Pulmonary artery endothelial cell (primary cell): ENCODE measurements around the gene NECTIN1. TPM values are rescaled to one million over a fixed set of nuclear protein-coding genes. Genes with fewer than 3 reads are reported as not detected.

Source experiments
- DNase-seq: peaks from one replicate; pipeline ENCODE4 v3.0.0-alpha.2; 2011; ENCODE audit warnings: low read depth, low spot score
- total RNA-seq: library from RNA; depleted of rRNA; stranded (reverse); fragments of >200 nt; gene quantifications from 2 replicates; pipeline ENCODE4 v1.2.3, GENCODE V29; 2014

NECTIN1 gene
- total RNA-seq, 1 donor from 2014 or later = 9.4 TPM

- no peak for DNase-seq
Observed at GRCh38 chr11:119694334-119694733, 34.7 kb downstream of the NECTIN1 start.

- no peak for DNase-seq
Observed at GRCh38 chr11:119693253-119693815, 35.7 kb downstream of the NECTIN1 start.

GRCh38 chr11:119692540-119692820 is 36.5 kb downstream of the NECTIN1 start:
- DNase-seq = no peak

- DNase-seq = no peak
Observed at GRCh38 chr11:119691701-119692539, 37.1 kb downstream of the NECTIN1 start.

GRCh38 chr11:119691020-119691666 is 37.9 kb downstream of the NECTIN1 start:
- DNase-seq = no peak

- no peak for DNase-seq
Observed at GRCh38 chr11:119689302-119689701, 39.7 kb downstream of the NECTIN1 start.

- DNase-seq = no peak
Observed at GRCh38 chr11:119688356-119688755, 40.6 kb downstream of the NECTIN1 start.

- DNase-seq = no peak
Observed at GRCh38 chr11:119687373-119688046, 41.5 kb downstream of the NECTIN1 start.

- no peak for DNase-seq
Observed at GRCh38 chr11:119686177-119686882, 42.7 kb downstream of the NECTIN1 start.

GRCh38 chr11:119685111-119685746 is 43.8 kb downstream of the NECTIN1 start:
- no peak for DNase-seq

GRCh38 chr11:119684361-119685110 is 44.5 kb downstream of the NECTIN1 start:
- DNase-seq = peak; percentile 24

GRCh38 chr11:119683783-119684182 is 45.2 kb downstream of the NECTIN1 start:
- DNase-seq = no peak

GRCh38 chr11:119681361-119681910 is 47.6 kb downstream of the NECTIN1 start:
- no peak for DNase-seq

- DNase-seq = no peak
Observed at GRCh38 chr11:119680541-119681360, 48.2 kb downstream of the NECTIN1 start.

- no peak for DNase-seq
Observed at GRCh38 chr11:119679346-119679745, 49.7 kb downstream of the NECTIN1 start.

GRCh38 chr11:119678351-119678750 is 50.6 kb downstream of the NECTIN1 start:
- DNase-seq = no peak

GRCh38 chr11:119677840-119678239 is 51.2 kb downstream of the NECTIN1 start:
- no peak for DNase-seq

- DNase-seq = no peak
Observed at GRCh38 chr11:119676461-119677020, 52.5 kb downstream of the NECTIN1 start.
